Keratinocyte (primary cell): Measurements from ENCODE around the gene DDX60. TPM values are rescaled to one million over a fixed set of nuclear protein-coding genes. Genes with fewer than 3 reads are reported as not detected.

ENCODE experiments used
- DNase-seq: peaks from one replicate; pipeline ENCODE4 v3.0.0-alpha.2; 2011; ENCODE audit warnings: low read depth, missing footprints, low spot score
- FAIRE-seq: peaks from 2 replicates; lab custom pipeline; 2011; peaks lifted over from hg19 to GRCh38; lab: Jason Lieb, UNC
- H2AFZ ChIP-seq: 2 replicates; pipeline ENCODE4 v1.6.0; 2012; ENCODE audit warnings: low read length, control low read depth, inconsistent platforms; ENCODE audit not compliant: control insufficient read depth
- H3K27ac ChIP-seq: 2 replicates; pipeline ENCODE4 v1.5.1; 2011; ENCODE audit warnings: low read length; ENCODE audit not compliant: control insufficient read depth, insufficient read depth
- H3K27me3 ChIP-seq: 3 replicates; pipeline ENCODE4 v1.6.0; 2011; ENCODE audit warnings: low read length; ENCODE audit not compliant: control insufficient read depth, insufficient read depth; ENCODE audit errors: extremely low read depth
- H3K36me3 ChIP-seq, 2 experiments: 2 replicates in 1 of 2; 3 replicates in 1 of 2; pipeline ENCODE4 v1.5.1; 2011; ENCODE audit warnings: low read length in 2 of 2, mild to moderate bottlenecking in 1 of 2; ENCODE audit not compliant: control insufficient read depth in 2 of 2, insufficient read depth in 2 of 2; ENCODE audit errors: extremely low read depth in 1 of 2
- H3K4me1 ChIP-seq: 3 replicates; pipeline ENCODE4 v1.5.1; 2011; ENCODE audit warnings: low read length; ENCODE audit not compliant: control insufficient read depth, insufficient read depth; ENCODE audit errors: extremely low read depth
- H3K4me2 ChIP-seq: 3 replicates; pipeline ENCODE4 v1.6.0; 2011; ENCODE audit warnings: low read depth, low read length; ENCODE audit not compliant: control insufficient read depth, insufficient read depth; ENCODE audit errors: extremely low read depth
- H3K4me3 ChIP-seq, 3 experiments: fragments of 200-600 bp in 1 of 3; sonication (generic) in 1 of 3; 2 replicates in 2 of 3; 3 replicates in 1 of 3; pipeline ENCODE4 v1.5.1; 2011 to 2016; ENCODE audit warnings: low read length in 3 of 3, mild to moderate bottlenecking in 3 of 3, control low read depth in 2 of 3, inconsistent platforms in 1 of 3, low read depth in 1 of 3, mixed read lengths in 1 of 3, mixed run types in 1 of 3, moderate library complexity in 1 of 3; ENCODE audit not compliant: control insufficient read depth in 2 of 3, insufficient read depth in 2 of 3; ENCODE audit errors: extremely low read depth in 1 of 3
- H3K79me2 ChIP-seq: 2 replicates; pipeline ENCODE4 v1.6.0; 2012; ENCODE audit warnings: low read length; ENCODE audit not compliant: control insufficient read depth, insufficient read depth
- H3K9ac ChIP-seq: 3 replicates; pipeline ENCODE4 v1.6.0; 2011; ENCODE audit warnings: low read length; ENCODE audit not compliant: control insufficient read depth, insufficient read depth; ENCODE audit errors: extremely low read depth
- H3K9me1 ChIP-seq: 3 replicates; pipeline ENCODE4 v1.6.0; 2011; ENCODE audit warnings: low read length; ENCODE audit not compliant: control insufficient read depth, insufficient read depth; ENCODE audit errors: extremely low read depth
- H3K9me3 ChIP-seq: 2 replicates; pipeline ENCODE4 v1.5.1; 2012; ENCODE audit warnings: low read depth, low read length; ENCODE audit not compliant: control insufficient read depth
- H4K20me1 ChIP-seq: 3 replicates; pipeline ENCODE4 v1.6.0; 2011; ENCODE audit warnings: low read length; ENCODE audit not compliant: control insufficient read depth, insufficient read depth; ENCODE audit errors: extremely low read depth
- EZH2 ChIP-seq: IDR thresholded peaks from one replicate; pipeline ENCODE4 v1.6.1; 2012; ENCODE audit warnings: inconsistent platforms, mild to moderate bottlenecking, low read length, moderate library complexity
- dilution Hi-C: fragments of 300-500 bp; cut with MboI; formaldehyde crosslinking; loops from one replicate; pipeline ENCODE4 v1.7.0; 2020; ENCODE audit warnings: low sequenced_read_pairs; ENCODE audit not compliant: extremely low pct_ligation_motif_present
- polyA plus RNA-seq, 5 experiments: library from polyadenylated mRNA; depleted of rRNA in 3 of 5; stranded (reverse) in 3 of 5; stranded (forward) in 1 of 5; unstranded in 1 of 5; fragments of >200 nt; gene quantifications; 1 replicate in 1 of 5; 2 replicates in 3 of 5; 3 replicates in 1 of 5; pipeline versions ENCODE4 v1.2.1 to v1.2.3, GENCODE V29; 2011 to 2012; ENCODE audit warnings: missing spikeins in 2 of 5, low read depth in 1 of 5, low replicate concordance in 1 of 5
- TF ChIP-seq, protein P1 (sequence below), 3 experiments: IDR thresholded peaks in 1 of 3; conservative IDR thresholded peaks in 1 of 3; optimal IDR thresholded peaks in 1 of 3; 2 replicates in 2 of 3; 3 replicates in 1 of 3; pipeline versions ENCODE3 to v1.5.1; 2011; ENCODE audit warnings: low read length in 3 of 3, mild to moderate bottlenecking in 3 of 3, moderate library complexity in 2 of 3, control low read depth in 1 of 3, inconsistent platforms in 1 of 3; ENCODE audit not compliant: insufficient read depth in 2 of 3; ENCODE audit errors: extremely low read depth in 1 of 3

DDX60 gene
- polyA plus RNA-seq, 1 donor (not counting 4 experiments of a cell fraction or from before 2014, with no cell fraction given) = 44.6 TPM

GRCh38 chr4:168199260-168199957, 119.1 kb downstream of the DDX60 start:
- Histone ChIP-seq H2AFZ (no peak overlapping the region), H4K20me1 (no peaks in the 10 kb centered on the region), H3K4me1 (no peaks in the 10 kb centered on the region), H3K36me3 (no peaks in the 10 kb centered on the region), H3K27me3 (no peaks in the 10 kb centered on the region), H3K79me2 (no peaks in the 10 kb centered on the region), H3K9me3 (peaks cover 4% of the 10 kb centered on the region), H3K27ac (no peak overlapping the region), H3K4me3 (no peak overlapping the region), H3K9ac (no peak overlapping the region), H3K9me1 (no peaks in the 10 kb centered on the region), H3K4me2 (no peak overlapping the region)
- TF ChIP-seq EZH2 = no peak
- FAIRE-seq (no peak), DNase-seq (no peak)
- dilution Hi-C loops = no loop called here

DNA sequence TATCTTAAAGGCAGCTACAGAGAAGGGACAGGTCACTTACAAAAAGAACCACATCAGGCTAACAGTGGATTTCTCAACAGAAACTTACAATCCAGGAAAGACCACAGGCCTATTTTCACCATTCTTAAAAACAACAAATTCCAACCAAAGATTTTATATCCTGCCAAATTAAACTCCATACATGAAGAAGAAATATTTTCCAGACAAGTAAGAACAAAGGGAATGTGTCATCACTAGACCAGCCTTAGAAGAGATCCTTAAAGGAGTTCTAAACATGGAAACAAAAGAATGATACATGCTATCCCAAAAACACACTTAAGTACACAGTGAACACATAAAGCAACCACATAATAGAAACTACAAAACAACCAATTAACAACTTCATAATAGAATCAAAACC, 120.6 kb downstream of the DDX60 start:
- Histone ChIP-seq H3K79me2 (no peaks in the 10 kb centered on the region), H3K36me3 (no peaks in the 10 kb centered on the region), H3K4me1 (no peaks in the 10 kb centered on the region), H4K20me1 (no peaks in the 10 kb centered on the region), H3K9me1 (no peaks in the 10 kb centered on the region), H2AFZ (no peak overlapping the region), H3K9me3 (no peaks in the 10 kb centered on the region), H3K27me3 (no peaks in the 10 kb centered on the region), H3K4me3 (no peak overlapping the region), H3K4me2 (no peak overlapping the region), H3K9ac (no peak overlapping the region), H3K27ac (no peak overlapping the region)
- dilution Hi-C loops = no loop called here
- FAIRE-seq (no peak), DNase-seq (no peak)
- TF ChIP-seq EZH2 = no peak
- TF ChIP-seq, protein P1, sequence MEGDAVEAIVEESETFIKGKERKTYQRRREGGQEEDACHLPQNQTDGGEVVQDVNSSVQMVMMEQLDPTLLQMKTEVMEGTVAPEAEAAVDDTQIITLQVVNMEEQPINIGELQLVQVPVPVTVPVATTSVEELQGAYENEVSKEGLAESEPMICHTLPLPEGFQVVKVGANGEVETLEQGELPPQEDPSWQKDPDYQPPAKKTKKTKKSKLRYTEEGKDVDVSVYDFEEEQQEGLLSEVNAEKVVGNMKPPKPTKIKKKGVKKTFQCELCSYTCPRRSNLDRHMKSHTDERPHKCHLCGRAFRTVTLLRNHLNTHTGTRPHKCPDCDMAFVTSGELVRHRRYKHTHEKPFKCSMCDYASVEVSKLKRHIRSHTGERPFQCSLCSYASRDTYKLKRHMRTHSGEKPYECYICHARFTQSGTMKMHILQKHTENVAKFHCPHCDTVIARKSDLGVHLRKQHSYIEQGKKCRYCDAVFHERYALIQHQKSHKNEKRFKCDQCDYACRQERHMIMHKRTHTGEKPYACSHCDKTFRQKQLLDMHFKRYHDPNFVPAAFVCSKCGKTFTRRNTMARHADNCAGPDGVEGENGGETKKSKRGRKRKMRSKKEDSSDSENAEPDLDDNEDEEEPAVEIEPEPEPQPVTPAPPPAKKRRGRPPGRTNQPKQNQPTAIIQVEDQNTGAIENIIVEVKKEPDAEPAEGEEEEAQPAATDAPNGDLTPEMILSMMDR (optimal IDR thresholded peaks at IDR 0.05 in 1 of 3, IDR thresholded peaks at IDR 0.05 in 1 of 3, conservative IDR thresholded peaks at IDR 0.05 in 1 of 3; ENCODE audit: extremely low read depth in 1 of 3, insufficient read depth in 2 of 3, low read length in 3 of 3) = no peak

DNA sequence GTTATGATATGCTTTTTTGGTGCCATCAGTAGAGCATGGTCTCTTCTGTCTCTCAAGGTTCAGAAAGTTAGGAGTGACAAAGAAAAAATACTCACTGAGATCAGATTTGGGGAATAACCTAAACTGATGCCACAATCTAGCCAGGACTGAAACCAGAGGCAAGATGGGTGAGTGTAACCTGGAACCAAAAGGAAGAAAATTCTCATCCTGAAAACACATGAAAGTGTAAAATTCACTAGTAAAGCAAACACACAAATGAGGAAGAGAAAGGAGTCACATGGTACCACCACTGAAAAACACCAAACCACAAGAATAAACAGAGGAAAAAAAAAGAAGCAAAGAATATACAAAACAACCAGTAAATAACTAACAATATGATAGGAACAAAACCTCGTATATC, 129.8 kb downstream of the DDX60 start:
- Histone ChIP-seq H3K4me2 (no peak overlapping the region), H3K36me3 (no peaks in the 10 kb centered on the region), H3K4me3 (no peak overlapping the region), H2AFZ (no peak overlapping the region), H3K4me1 (no peaks in the 10 kb centered on the region), H3K9me3 (no peaks in the 10 kb centered on the region), H3K27me3 (no peaks in the 10 kb centered on the region), H3K9me1 (no peaks in the 10 kb centered on the region), H3K9ac (no peak overlapping the region), H4K20me1 (no peaks in the 10 kb centered on the region), H3K79me2 (no peaks in the 10 kb centered on the region), H3K27ac (no peak overlapping the region)
- TF ChIP-seq, protein P1 (optimal IDR thresholded peaks at IDR 0.05 in 1 of 3, IDR thresholded peaks at IDR 0.05 in 1 of 3, conservative IDR thresholded peaks at IDR 0.05 in 1 of 3; ENCODE audit: extremely low read depth in 1 of 3, insufficient read depth in 2 of 3, low read length in 3 of 3) = no peak
- no peak for TF ChIP-seq EZH2
- FAIRE-seq = no peak
- DNase-seq = no peak
- dilution Hi-C loops = no loop called here
